NK-92 treated with Interleukin-12 subunit alpha and Interleukin-12 subunit beta, amount 100 ng/mL, for 24 hours (cell line): Measurements from ENCODE around the gene NSL1.
A peak's percentile ranks its signal among the peaks of the same experiment; 100 is the strongest.
"Not testable (repeated sequence)": the region's sequence is repeated elsewhere in the genome, so short reads cannot be mapped to it uniquely, and the experiment has no call there.

ENCODE experiments used
- DNase-seq: peaks from one replicate; lab custom pipeline; 2025; lab: John Stamatoyannopoulos, UW

NSL1 gene

DNA sequence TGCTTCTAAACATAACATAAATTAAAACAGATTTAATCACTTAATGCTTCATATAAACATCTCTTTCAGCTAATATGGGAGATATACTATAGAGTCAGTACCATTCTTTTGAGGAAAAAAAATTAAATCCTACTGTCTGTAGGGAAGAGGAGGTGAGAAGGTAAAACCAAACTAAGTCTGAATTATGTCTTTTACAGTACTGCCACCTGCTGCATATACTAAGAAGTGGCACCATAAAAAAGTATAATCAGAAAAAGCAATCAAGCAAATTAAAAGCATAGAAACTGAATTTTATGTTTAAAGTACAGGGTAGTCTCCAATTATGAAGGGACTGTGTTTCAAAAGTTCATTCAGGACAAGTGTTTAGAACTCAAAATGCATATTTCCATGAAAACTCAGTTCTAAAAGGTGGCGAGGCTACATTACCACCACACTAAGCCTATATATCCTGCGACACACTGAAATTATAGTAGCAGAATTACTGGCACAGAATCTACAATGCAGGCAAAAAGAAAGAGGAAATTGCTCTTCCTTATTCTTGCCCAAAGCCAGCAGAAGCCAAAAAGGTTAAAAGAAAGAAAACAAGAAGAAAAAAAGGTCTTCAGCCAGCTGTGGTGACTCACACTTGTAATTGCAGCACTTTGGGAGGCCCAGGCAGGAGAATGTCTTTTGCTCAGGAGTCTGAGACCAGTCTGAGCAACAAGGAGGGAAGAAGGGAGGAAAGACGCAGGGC lies 9.0 kb downstream of the NSL1 start:
- DNase-seq: no peak

DNA sequence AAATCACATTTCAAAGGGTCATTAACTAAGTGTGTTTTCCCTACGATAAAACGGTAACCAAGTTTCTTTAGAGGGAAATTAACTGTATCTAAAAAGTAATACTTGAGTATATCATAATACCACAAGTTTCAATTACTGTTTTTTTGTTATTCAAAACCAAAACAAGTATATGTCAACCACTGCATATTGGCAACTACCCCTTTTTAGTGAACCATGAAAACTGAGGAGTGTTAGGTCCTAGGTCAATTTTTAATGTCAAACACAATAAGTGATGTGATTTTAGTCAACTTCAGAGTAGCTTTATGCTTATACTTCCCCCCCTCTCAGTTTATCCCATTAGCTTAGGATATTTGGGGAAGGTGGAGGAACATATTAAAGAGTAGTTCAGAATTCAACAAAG lies 10.4 kb downstream of the NSL1 start:
- no peak for DNase-seq

DNA sequence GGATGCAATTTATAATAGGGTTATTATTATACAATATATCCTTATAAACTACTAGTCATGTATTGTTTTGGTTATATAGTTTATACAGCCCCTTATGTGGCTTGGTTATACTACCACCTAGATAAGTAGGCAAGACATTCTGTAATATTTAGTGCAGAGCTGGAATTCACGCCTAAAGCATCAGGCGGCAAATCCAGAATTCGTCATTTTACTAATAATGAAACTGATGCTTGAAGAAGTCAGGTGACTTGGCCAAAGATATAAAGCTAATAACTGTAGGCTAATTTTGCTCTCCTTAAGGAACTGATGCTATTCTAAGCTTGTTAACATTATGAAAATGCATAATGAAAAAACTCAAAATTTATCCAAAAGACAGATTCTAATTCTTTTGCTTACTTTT lies 10.8 kb downstream of the NSL1 start:
- no peak for DNase-seq

DNA sequence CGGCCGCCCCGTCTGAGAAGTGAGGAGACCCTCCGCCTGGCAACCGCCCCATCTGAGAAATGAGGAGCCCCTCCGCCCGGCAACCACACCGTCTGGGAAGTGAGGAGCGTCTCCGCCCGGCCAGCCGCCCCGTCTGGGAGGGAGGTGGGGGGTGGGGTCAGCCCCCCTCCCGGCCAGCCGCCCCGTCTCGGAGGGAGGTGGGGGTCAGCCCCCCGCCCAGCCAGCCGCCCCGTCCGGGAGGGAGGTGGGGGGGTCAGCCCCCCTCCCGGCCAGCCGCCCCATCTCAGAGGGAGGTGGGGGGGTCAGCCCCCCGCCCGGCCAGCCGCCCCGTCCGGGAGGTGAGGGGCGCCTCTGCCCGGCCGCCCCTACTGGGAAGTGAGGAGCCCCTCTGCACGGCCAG lies 12.5 kb downstream of the NSL1 start:
- not testable (repeated sequence) for DNase-seq

DNA sequence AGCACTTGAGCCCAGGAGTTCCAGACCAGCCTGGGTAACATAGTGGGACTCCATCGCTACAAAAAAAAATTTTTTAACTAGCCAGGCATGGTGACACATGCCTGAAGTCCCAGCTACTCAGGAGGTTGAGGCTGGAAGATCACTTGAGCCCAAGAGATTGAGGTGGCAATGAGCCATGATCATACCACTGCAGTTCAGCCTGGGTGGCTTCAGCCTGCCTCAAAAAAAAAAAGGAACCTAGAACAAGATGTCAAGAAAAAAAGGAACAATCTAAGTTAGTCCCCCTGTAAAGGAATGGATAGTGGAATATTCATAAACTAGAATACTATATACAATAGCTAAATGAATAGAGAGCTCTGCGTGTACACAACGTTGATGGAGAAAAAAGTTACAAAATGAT lies 14.4 kb downstream of the NSL1 start:
- no peak for DNase-seq

DNA sequence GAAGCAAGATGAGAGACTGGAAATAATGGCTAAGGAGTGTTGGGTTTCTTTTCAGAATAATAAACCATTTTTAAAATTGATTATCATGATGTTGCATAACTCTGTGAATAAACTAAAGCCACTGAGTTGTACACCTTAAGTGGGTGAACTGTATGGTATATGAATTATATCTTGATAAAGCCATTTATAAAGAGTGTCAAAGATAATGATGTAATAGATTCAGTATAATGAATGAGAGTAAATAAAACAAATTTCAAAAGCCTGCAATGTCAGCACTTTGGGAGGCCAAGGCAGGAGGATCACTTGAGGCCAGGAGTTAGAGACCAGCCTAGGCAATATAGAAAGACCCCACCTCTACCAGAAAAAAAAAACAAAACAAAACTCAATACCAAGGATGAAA lies 16.3 kb downstream of the NSL1 start:
- no peak for DNase-seq

DNA sequence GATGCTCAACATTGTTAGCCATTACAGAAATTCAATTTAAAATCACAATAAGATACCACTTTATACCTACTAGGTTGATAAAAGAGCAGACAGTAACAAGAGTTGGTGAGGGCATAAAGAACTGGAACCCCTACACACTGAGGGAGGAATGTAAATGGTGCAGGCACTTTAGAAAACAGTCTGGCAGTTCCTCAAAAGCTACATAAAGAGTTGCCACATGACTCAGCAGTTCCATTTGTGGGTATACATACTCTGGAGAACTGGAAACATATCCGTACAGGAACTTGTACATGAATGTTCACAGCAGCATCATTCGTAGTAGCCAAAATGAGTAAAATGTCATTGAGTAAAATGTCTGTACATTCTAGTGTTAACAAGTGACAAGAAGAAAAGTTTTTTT lies 17.0 kb downstream of the NSL1 start:
- no peak for DNase-seq

DNA sequence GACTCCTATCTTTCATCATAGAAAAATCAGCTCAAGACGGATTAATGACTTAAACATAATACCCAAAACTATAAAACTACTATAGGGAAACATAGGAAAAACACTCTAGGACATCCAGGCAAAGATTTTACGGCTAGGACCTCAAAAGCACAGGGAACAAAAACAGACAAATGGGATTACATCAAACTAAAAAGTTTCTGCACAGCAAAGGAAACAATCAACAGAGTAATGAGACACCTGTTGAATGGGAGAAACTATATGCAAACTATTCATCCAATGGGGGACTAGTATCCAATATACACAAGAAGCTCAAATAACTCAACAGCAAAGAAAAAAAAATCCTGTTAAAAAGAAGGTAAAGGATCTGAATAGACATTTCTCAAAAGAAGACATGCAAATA lies 18.6 kb downstream of the NSL1 start:
- no peak for DNase-seq

DNA sequence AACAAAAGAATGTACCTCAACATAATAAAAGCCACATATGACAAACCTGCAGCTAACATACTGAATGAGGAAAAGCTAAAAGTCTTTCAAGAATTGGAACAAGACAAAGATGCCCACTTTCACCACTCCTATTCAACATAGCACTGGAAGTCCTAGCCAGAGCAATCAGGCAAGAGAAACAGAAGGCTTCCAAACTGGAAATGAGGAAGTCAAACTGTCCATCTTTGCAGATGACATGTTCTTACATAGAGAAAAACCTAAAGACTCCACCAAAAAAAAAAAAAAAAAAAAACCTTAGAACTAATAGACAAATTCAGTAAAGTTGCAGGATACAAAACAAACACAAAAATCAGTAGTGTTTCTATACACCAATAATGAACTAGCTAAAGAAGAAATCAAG lies 20.2 kb downstream of the NSL1 start:
- DNase-seq: no peak

DNA sequence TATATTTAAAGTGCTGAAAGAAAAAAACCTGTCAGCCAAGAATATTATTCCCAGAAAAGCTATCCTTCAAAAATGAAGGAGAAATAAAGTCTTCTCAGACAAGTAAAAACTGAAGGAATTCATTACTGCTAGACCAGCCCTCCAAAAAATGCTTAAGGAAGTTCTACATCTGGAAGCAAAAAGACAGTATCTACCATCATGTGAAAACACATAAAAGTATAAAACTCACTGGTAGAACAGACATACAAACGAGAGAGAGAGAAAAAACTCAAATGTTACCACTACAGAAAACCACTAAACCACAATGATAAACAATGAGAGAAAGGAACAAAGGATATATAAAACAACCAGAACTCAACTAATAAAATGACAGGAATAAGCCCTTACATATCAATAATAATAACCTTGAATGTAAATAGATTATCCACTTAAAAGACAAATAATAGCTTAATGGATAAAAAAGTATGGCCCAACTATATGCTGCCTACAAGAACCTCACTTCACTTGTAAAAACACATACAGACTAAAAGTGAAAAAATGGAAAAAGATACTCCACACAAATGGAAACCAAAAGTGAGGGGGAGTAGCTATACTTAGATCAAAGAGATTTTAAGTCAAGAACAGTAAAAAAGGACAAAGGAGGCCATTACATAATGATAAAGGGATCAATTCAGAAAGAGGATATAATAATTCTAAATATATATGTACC lies 22.0 kb downstream of the NSL1 start:
- no peak for DNase-seq

DNA sequence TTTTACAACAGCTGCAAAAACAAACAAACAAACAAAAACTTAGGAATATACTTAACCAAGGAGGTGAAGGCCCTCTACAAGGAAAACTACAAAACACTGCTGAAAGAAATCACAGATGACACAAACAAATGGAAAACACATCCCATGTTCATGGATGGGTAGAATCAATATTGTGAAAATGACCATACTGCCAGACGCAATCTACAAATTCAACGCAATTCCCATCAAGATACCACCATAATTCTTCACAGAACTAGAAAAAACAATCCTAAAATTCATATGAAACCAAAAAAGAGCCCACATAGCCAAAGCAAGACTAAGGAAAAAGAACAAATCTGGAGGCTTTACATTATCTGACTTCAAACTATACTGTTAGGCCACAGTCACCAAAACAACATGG lies 24.8 kb downstream of the NSL1 start:
- not testable (repeated sequence) for DNase-seq

DNA sequence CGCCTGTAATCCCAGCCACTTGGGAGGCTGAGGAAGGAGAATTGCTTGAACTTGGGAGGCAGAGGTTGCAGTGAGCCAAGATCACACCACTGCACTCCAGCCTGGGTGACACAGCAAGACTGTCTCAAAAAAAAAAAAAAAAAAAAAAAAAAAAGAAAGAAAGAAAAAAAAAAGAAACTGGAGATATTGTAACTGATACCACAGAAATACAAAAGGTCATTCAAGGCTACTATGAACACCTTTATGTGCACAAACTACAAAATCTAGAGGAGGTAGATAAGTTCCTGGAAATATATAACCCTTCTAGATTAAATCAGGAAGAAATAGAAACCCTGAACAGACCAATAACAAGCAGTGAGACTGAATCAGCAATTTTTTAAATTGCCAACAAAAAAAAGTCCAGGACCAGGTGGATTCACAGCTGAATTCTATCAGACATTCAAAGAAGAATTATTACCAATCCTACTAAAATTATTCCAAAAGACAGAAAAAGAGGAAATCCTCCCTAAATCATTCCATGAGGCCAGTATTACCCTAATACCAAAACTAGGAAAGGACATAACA lies 26.8 kb downstream of the NSL1 start:
- not testable (repeated sequence) for DNase-seq

DNA sequence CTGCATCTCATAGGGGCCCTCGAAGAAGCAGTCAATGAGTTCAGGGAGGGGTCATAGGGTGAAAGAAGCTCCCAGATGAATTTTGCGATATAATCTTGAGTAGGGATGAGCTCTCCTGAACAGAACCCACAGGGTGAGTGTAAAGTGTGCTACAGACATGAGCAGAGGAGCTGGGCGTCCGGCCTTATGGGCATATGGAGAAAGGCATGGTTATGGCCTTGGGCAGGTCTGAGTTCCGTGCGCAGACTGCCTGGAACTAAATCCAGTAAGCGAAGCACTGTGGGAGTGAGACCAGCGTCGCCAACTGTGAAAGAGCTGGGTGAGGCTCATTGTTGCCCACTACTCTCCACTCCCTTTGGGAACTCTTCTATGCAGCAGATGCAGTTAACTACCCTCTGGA lies 28.7 kb downstream of the NSL1 start:
- DNase-seq: no peak

DNA sequence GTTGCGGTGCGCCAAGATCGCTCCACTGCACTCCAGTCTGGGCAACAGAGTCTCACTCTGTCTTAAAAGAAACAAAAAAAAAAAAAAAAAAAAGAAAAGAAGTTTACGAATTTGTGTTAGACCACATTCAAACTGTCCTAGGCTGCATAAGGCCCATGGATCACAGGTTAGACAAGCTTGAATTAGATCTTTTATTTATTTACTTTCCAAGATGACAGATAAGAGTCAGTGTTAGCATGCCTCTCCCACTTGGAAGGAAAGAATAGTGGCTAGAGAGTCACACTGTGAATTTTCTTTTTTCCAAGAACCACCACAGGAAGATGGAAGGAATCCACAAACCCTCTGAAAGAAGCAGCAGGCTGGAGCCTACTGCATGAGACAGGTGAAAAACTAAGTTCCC lies 29.3 kb downstream of the NSL1 start:
- DNase-seq: no peak

DNA sequence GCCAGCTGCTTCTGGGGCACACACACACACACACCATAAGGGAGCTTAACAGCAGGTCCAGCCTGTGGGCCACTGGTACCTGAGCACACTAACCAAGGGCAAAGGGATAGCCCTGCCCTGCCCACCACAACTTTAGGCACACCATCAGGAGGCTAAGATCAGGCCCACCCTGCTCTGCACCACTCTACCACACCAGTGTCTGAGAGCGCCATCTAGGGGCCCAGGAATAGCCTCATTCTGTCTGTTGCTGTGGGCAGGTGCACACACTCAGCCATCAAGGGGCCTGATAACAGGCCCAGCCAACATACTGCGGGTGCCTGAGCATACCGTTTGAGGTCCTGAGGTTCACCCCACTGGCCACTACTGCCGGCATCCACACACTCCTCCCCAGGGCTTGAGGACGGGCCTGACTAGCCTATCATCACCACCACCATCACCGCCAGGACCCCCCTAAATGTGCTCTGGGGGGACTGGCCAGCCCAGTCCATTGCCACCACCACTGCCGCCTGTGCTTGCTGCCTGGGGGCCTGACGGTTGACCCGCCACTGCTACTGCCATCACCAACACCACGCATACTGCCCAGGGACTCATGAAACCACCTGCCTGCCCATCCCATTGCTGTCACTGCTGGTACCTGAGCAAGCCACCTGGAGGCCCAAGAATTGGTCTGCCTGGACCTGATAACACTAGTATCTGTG lies 31.3 kb downstream of the NSL1 start:
- DNase-seq: peak; percentile 20

DNA sequence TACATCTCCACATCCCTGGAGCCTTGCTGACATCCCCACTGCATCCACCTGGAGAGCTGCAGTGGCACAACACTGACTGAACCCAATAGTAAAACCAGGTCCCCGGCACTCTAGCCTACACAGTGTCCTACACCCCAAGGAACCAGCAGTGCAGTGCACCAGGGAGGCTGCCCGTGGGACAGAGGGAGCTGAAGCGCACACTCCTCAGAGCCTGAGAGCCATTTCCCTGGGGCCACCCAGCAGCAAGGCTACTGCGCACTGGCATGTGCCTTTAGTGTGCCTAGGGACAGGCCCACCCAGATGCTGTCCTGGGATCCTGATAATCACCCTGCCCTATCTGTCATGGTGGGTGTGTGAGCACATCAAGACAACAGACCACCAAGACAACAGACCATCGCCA lies 31.9 kb downstream of the NSL1 start:
- no peak for DNase-seq

DNA sequence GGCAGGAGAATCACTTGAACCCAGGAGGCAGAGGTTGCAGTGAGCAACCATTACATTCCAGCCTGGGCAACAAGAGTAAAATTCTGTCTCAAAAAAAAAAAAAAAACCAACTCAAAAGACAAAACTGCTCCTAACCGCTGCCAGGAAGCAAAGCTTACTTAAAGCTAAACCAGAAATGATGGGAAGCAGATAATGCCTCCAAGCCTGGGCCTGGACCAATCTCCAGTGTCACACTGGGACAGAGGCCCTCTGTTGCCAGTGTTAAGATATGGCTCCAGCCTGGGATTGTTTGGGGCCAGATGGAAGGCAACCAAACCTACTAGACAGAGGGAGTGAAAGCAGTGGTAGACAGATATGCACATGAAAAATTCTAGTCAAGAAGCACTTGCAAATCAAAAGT lies 36.9 kb downstream of the NSL1 start:
- no peak for DNase-seq

DNA sequence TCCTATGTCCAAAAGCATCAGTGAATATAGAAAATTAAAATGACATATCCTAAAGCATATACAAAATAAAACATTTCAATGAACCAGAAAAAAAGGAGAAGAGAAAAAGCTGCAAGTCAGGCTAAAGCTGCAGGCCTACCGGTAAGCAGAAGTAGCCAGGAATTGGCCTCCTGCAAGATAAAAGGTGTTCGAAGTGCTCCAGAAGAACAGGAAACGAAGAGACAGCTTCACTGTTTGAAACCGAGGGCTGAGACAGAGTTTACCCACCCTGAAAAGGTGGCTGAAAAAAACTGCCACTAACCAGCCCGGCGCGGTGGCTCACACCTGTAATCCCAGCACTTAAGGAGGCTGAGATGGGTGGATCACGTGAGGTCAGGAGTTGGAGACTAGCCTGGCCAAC lies 37.4 kb downstream of the NSL1 start:
- no peak for DNase-seq

DNA sequence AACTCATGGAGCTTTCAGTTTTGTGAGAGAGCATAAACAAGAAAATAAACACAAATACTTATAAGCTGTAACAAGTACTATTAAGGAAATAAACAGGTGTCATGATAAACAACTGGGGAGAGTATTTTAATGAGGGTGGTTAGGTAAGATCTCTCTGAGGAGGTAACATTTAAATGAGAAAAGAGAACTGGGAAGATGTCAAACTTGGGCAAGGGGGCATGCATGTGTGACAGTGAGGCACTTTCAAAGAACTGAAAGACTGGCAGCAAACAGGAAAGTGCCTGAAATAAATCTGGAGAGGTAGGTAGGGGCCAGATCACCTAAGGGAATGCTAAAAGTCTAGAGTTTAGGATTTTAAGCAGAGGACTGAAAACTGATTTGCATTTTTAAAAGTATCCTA lies 37.8 kb downstream of the NSL1 start:
- no peak for DNase-seq

DNA sequence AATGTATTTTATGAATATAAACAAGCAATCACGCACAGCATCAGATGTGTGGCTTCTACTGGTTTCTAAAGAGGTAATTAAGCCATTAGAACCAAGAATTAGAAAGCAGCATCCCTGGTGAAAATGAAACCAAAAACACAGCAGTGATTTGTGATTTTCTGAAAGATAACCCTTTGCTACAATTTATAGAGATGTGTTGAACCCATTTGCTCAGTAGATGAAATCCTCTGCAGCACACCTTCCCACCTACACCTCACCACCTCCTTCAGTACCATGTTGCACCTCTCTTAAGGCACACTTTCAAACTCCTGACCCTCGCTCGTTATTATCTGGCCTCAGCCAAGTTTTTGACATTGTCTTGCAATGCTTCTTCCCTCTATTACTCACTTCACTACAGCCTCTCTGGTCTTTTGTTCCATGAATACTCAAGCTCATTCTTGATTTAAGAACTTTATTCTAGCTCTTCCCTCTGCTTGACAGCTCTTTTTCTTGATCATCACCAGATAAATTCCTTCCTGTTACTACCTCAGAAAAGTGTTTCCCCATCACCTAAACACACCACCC lies 38.6 kb downstream of the NSL1 start:
- no peak for DNase-seq

DNA sequence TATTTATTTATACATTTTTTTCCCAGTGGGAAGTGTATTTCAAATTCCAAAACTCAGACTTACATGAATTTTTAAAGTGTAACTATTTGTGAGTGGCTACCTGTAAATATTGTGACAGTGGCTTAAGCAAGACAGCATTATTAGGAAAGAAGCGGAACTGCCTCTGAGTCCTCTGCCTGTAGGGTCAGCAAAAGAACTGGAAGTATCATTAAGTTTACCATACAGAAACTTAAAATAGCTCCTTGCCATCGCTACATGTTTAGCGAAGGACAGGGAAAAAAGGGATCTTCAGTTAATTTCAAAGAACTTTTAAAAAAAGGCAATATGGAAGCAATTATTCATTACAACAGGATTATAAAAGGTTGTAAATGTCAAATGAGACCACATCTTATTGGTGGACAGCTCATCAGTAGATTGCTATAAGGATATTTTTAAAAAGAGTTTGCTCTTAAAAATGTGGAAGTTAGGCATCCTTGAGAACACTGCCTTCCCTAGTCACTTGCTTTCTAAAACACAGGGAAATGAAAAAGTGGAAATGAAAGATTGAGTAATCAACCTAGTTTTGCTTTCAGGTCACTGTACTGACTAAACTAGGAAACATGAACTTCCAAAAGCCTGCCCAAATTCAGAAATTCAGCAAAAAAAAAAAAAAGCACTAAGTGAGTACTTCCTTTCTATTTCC lies 39.2 kb downstream of the NSL1 start:
- DNase-seq: no peak
